GM18502 (cell line): Measurements from ENCODE around the gene GPC6.
"Not testable (repeated sequence)": the region's sequence is repeated elsewhere in the genome, so short reads cannot be mapped to it uniquely, and the experiment has no call there.

ENCODE experiments used
- ATAC-seq: cut with Tn5 transposase; IDR thresholded peaks from one replicate; pipeline ENCODE4 v1.9.1; 2021; ENCODE audit warnings: mild to moderate bottlenecking; ENCODE audit not compliant: unreplicated experiment, poor library complexity

GPC6 gene

DNA sequence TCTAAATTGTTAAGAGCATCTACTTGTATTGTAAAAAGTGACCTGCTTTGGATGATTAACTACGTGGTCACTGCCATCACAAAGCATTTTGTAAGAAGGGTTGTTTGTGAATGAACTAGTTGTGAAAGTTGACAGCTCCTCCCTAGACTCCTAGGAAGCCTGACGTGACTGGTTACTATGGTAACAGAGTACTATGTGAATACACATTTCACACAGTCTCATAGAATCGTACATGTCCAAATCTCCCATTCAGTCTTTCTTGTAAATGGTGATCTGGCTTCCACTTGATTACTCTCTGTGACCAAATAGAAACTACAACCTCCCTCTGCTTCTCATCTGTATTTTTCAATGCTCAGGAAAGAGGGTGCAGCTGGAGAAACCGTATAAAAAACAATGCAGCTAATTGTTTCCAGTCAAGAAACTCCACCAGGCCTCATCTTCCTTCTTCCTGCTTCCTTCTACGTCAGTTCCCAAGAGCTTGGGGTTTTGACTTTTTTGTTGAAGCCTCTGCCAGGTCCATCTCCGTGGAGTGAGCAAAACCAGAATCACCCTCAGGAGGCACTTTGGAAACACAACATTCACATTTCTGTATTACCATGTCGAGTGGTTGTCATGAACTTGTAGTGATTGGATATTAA, 83.4 kb downstream of the GPC6 start:
- no peak for ATAC-seq

DNA sequence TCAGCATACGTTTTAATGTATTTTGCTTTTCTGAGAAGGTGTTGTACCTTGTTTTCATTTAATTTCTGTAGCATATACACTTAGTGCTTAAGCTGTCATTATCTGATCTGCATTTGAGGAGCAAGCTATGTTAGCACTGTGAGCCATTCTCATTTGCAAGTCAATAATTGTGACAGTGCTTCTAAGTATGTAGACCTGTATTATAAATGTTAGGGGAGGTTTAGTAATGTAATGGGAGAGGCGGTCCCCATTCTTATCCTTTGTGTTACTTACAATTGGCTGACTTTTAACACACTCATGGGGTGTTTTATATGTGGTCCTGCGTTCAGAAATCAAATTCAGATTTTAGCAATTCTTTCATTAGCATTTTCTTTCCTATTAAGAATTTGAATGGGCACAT, 90.2 kb downstream of the GPC6 start:
- ATAC-seq, result no peak

DNA sequence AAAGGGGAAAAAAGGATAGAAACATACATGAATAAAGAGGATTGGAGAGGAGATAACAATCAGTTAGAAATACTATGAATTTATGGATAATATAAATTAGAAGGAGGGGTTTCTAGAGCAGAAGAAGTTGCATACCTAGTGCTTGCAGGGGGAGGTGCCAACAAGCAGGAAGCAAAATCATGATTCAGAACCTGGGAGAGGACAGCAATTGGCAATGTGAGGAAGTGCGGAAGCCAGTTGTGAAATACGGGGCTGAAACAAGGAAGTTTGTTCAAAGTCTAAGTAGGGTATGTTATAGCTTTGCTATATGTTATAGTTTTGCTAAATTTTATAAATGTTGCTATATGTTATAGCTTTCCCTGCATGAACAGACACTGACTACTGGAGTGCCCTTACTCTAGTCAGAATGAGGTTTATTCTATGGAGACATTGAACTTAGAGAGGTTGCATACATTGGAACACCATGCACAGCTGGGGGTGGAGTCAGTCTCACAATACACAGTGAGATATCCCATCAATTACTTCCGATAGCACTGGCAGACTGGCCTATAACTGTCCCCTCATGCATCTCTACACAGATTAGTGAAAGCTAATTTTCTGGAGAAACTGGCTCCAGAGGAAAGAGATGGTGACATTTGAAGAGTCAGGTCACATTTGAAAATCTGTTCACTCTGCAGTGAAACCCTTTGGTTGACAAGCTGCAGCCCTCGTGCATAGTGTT, 92.1 kb downstream of the GPC6 start:
- ATAC-seq, result no peak

GRCh38 chr13:93320942-93321341, 94.3 kb downstream of the GPC6 start:
- no peak for ATAC-seq

GRCh38 chr13:93323880-93324279, 97.3 kb downstream of the GPC6 start:
- not testable (repeated sequence) for ATAC-seq

GRCh38 chr13:93325303-93326233, 99.0 kb downstream of the GPC6 start:
- ATAC-seq, result no peak

GRCh38 chr13:93326234-93326811, 99.7 kb downstream of the GPC6 start:
- ATAC-seq, result no peak

DNA sequence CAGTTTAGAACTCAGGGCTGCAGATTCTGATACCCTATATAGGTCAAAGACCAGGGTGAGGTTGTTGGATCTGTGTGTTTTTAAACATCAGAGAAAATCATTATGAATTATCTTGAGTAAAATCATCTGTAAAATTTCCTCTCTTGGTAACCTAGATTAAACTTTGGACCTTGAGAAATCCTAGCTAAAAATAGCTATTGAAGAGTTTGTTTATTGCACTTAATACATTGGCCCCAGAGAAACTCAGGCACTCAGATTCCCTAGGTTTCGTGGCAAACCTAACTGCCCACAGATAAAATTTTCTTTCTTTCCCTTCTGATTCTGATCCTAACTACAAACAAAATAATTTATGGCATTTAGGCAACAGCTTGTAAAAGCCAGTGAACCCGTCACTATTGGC, 102.3 kb downstream of the GPC6 start:
- ATAC-seq, result no peak

DNA sequence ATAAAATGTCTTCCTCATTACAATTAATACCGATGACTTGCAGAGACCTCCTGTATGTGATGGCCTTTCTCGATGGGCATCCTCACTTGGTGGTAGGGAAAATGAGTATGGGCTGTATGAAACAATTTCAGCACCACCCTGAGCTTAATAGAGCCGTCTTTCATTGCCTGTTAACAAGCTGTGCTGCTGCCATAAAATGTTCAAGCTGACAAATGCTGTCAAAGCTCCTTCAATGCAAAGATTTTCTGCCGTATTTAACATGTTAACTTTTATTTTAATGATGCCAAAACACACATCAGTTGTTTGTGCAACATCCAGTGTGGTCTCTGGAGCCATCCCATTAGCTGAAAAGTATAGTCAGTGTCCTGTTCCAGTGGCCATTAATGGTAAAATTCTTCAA, 110.1 kb downstream of the GPC6 start:
- ATAC-seq, result no peak

DNA sequence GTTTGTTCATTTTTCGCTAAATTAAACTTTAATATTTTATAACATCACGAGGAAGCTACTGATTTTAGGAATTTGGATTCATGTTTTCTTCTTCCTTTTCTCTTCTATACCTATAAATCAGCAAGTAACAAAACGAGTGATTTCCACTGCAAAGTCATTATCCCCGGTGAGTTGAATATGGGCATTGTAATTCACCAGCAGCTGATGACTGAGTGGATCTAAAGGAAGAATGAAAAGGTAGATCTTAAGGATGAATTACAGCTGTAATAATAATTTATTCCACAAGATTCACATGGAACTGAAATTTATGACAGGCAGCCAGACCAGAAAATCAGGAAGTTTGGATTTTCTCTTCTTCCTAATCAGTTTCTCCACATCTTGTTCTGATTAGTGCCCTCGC, 111.4 kb downstream of the GPC6 start:
- no peak for ATAC-seq

GRCh38 chr13:93338906-93339305, 112.3 kb downstream of the GPC6 start:
- ATAC-seq, result no peak

DNA sequence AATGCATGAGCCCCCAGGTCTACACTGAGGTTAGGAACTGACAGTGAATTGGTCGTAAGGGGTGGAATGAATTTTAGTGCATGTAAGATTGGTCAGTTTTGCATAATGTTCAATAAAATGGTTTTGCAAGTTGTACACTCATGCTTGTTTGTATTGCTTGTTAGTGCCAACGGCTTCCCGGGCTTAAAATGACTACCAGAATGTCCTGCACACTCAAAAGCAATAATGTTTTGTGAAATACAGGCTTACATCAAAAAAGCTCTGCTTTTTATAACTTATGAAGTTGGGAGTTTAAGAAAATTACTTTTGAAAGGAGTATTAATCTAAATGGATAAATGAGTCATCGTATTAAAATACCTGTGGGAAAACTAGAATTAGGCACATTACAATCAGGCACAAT, 112.9 kb downstream of the GPC6 start:
- ATAC-seq, result no peak

GRCh38 chr13:93341517-93341916, 114.9 kb downstream of the GPC6 start:
- ATAC-seq, result no peak

- ATAC-seq, result no peak
These were observed 116.5 kb downstream of the GPC6 start for GRCh38 chr13:93343097-93343496.

- ATAC-seq, result no peak
These were observed 117.6 kb downstream of the GPC6 start for GRCh38 chr13:93344048-93344705.

GRCh38 chr13:93345024-93345423, 118.4 kb downstream of the GPC6 start:
- no peak for ATAC-seq

GRCh38 chr13:93345770-93346169, 119.2 kb downstream of the GPC6 start:
- ATAC-seq, result no peak

GRCh38 chr13:93352616-93353015, 126.0 kb downstream of the GPC6 start:
- no peak for ATAC-seq

DNA sequence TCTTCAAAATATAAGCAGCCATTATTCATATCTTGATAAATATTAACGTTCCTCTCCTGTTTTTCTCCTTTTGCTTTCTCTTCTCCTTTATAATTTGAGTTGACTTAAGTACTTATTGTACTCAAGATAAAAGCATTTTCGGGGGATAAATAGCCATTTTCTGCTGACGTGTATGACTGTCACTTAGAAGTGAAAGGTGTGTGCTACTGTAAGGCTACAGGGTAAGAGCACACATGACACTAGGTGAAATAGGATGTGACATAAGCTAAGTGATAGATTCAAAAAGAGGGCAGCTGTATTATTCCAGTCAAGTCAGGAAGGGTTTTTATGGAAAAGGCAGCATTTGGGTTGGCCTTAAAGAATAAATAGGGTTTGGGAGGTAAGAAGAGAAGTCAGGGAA, 128.5 kb downstream of the GPC6 start:
- ATAC-seq, result no peak

- ATAC-seq, result no peak
These were observed 129.9 kb downstream of the GPC6 start for GRCh38 chr13:93356469-93356868.
